Liver (tissue), 9 donors: ENCODE results near the gene INSR. TPM values are rescaled to one million over a fixed set of nuclear protein-coding genes. Genes with fewer than 3 reads are reported as not detected.

Experiments used
- DNase-seq: peaks from one replicate; pipeline ENCODE4 v3.0.0-alpha.2; 2017; ENCODE audit warnings: low spot score
- H3K27ac ChIP-seq, 2 donors: one replicate each; pipeline ENCODE4 v1.7.0; 2013; ENCODE audit warnings: inconsistent platforms in 2 of 2, low read length in 2 of 2, control low read depth in 1 of 2, low read depth in 1 of 2, mild to moderate bottlenecking in 1 of 2
- H3K27me3 ChIP-seq, 4 donors: one replicate each; pipeline versions ENCODE4 v1.6.1 to v1.7.0; 2013; ENCODE audit warnings: low read length in 3 of 4, inconsistent platforms in 1 of 4, mild to moderate bottlenecking in 1 of 4, moderate library complexity in 1 of 4; ENCODE audit not compliant: control insufficient read depth in 4 of 4, insufficient read depth in 4 of 4
- H3K36me3 ChIP-seq, 4 donors: one replicate each; pipeline versions ENCODE4 v1.6.1 to v1.7.0; 2013; ENCODE audit warnings: low read length in 3 of 4, mild to moderate bottlenecking in 3 of 4, low read depth in 1 of 4, moderate library complexity in 1 of 4; ENCODE audit not compliant: control insufficient read depth in 4 of 4, insufficient read depth in 3 of 4
- H3K4me1 ChIP-seq, 4 donors: one replicate each; pipeline versions ENCODE4 v1.6.1 to v1.7.0; 2013; ENCODE audit warnings: low read length in 3 of 4, mild to moderate bottlenecking in 3 of 4, moderate library complexity in 1 of 4; ENCODE audit not compliant: control insufficient read depth in 4 of 4, insufficient read depth in 4 of 4
- H3K4me3 ChIP-seq, 3 donors: one replicate each; pipeline versions ENCODE4 v1.6.1 to v1.7.0; 2013; ENCODE audit warnings: low read length in 3 of 3, control low read depth in 1 of 3, low read depth in 1 of 3, mild to moderate bottlenecking in 1 of 3
- H3K9ac ChIP-seq, 2 donors: one replicate each; pipeline ENCODE4 v1.7.0; 2013; ENCODE audit warnings: low read length in 2 of 2, mild to moderate bottlenecking in 2 of 2, moderate library complexity in 2 of 2, control low read depth in 1 of 2, low read depth in 1 of 2
- H3K9me3 ChIP-seq, 4 donors: one replicate each; pipeline versions ENCODE4 v1.6.1 to v1.7.0; 2013; ENCODE audit warnings: low read length in 3 of 4; ENCODE audit not compliant: control insufficient read depth in 4 of 4
- EGR1 ChIP-seq, 2 donors: IDR thresholded peaks; 2 replicates each; pipeline ENCODE4 v1.6.1; 2016 to 2018; ENCODE audit warnings: antibody characterized with exemption in 2 of 2, low read depth in 2 of 2
- FOXA1 ChIP-seq: IDR thresholded peaks from 2 replicates; pipeline ENCODE4 v1.6.1; 2016; ENCODE audit warnings: antibody characterized with exemption
- FOXA2 ChIP-seq: IDR thresholded peaks from 2 replicates; pipeline ENCODE4 v1.6.1; 2016; ENCODE audit warnings: antibody characterized with exemption
- GABPA ChIP-seq, 2 donors: IDR thresholded peaks in 1 of 2; conservative IDR thresholded peaks in 1 of 2; 2 replicates each; pipeline ENCODE4 v1.6.1; 2016; ENCODE audit warnings: antibody characterized with exemption in 2 of 2, mild to moderate bottlenecking in 1 of 2, moderate library complexity in 1 of 2
- HNF4G ChIP-seq: IDR thresholded peaks from 2 replicates; pipeline ENCODE4 v1.6.1; 2016; ENCODE audit warnings: antibody characterized with exemption
- RAD21 ChIP-seq, 2 donors: IDR thresholded peaks; 2 replicates each; pipeline ENCODE4 v1.6.1; 2016; ENCODE audit warnings: antibody characterized with exemption in 2 of 2, mild to moderate bottlenecking in 2 of 2
- RXRA ChIP-seq, 2 donors: IDR thresholded peaks; 2 replicates each; pipeline ENCODE4 v1.6.1; 2017 to 2018; ENCODE audit warnings: antibody characterized with exemption in 2 of 2, mild to moderate bottlenecking in 1 of 2
- SP1 ChIP-seq: IDR thresholded peaks from 2 replicates; pipeline ENCODE4 v1.6.1; 2018; ENCODE audit warnings: antibody characterized with exemption, mild to moderate bottlenecking
- TAF1 ChIP-seq: conservative IDR thresholded peaks from 2 replicates; pipeline ENCODE4 v1.6.1; 2016; ENCODE audit warnings: antibody characterized with exemption, mild to moderate bottlenecking
- YY1 ChIP-seq: IDR thresholded peaks from 2 replicates; pipeline ENCODE4 v1.6.1; 2016; ENCODE audit warnings: antibody characterized with exemption, mild to moderate bottlenecking
- ZBTB33 ChIP-seq: IDR thresholded peaks from 2 replicates; pipeline ENCODE4 v1.6.1; 2016; ENCODE audit warnings: antibody characterized with exemption
- WGBS: extraction: QIAGEN DNeasy Blood & Tissue Kit; methylation state at CpG from one replicate; pipeline ENCODE4 v1.1.7; 2013; 5-methylcytosine and 5-hydroxymethylcytosine counted together
- polyA plus RNA-seq, 2 donors: library from polyadenylated mRNA; stranded (reverse) in 1 of 2; unstranded in 1 of 2; fragments of 200-250 nt in 1 of 2; fragments of >200 nt in 1 of 2; fragmentation: Nextera tagmentation in 1 of 2; extraction: Ambion mirVana in 1 of 2; gene quantifications; one replicate each; pipeline versions ENCODE4 v1.2.1 to v1.2.3, GENCODE V29; 2013 to 2015
- total RNA-seq, 2 donors: library from RNA; depleted of rRNA; stranded (reverse); fragments of >200 nt; gene quantifications; one replicate each; pipeline ENCODE4 v1.2.3, GENCODE V29; 2014
- TF ChIP-seq, protein P1 (sequence below): fragments of 150-350 bp; IDR thresholded peaks from 2 replicates; pipeline ENCODE4 v1.5.1; 2017; ENCODE audit warnings: improper control_type of control experiment, low read depth, low read length; ENCODE audit not compliant: missing input control
- TF ChIP-seq, protein P2 (sequence below): IDR thresholded peaks from 2 replicates; pipeline ENCODE4 v1.6.1; 2016; ENCODE audit warnings: antibody characterized with exemption
- TF ChIP-seq, protein P3 (sequence below): IDR thresholded peaks from 2 replicates; pipeline ENCODE4 v1.6.1; 2016; ENCODE audit warnings: antibody characterized with exemption
- TF ChIP-seq, protein P4 (sequence below): IDR thresholded peaks from 2 replicates; pipeline ENCODE4 v1.6.1; 2016; ENCODE audit warnings: antibody characterized with exemption, mild to moderate bottlenecking
- donor health status: healthy.
- donor health status: healthy.
- donor health status: healthy.
- donor health status: healthy.
- donor health status: healthy.

INSR gene
- total and polyA plus RNA-seq, 4 donors: 16.5 to 97.5 (median 50.8) TPM

GRCh38 chr19:7117248-7117647 lies 177.0 kb downstream of the INSR start:
- no peaks in the 10 kb centered on the region for H3K4me1 ChIP-seq
- peaks cover 17 to 57% (median 43%) of the 10 kb centered on the region in 4 donors for H3K36me3 ChIP-seq
- TF ChIP-seq EGR1 (IDR thresholded peaks at IDR 0.05; ENCODE audit: low read depth in 2 of 2) (no peak), SP1 (no peak), RAD21 (IDR thresholded peaks at IDR 0.05) (no peak), YY1 (no peak), FOXA2 (no peak), RXRA (IDR thresholded peaks at IDR 0.05) (no peak), GABPA (IDR thresholded peaks at IDR 0.05 in 1 of 2, conservative IDR thresholded peaks at IDR 0.05 in 1 of 2) (no peak), HNF4G (no peak), TAF1 (no peak), ZBTB33 (no peak), FOXA1 (no peak)
- TF ChIP-seq, protein P1, sequence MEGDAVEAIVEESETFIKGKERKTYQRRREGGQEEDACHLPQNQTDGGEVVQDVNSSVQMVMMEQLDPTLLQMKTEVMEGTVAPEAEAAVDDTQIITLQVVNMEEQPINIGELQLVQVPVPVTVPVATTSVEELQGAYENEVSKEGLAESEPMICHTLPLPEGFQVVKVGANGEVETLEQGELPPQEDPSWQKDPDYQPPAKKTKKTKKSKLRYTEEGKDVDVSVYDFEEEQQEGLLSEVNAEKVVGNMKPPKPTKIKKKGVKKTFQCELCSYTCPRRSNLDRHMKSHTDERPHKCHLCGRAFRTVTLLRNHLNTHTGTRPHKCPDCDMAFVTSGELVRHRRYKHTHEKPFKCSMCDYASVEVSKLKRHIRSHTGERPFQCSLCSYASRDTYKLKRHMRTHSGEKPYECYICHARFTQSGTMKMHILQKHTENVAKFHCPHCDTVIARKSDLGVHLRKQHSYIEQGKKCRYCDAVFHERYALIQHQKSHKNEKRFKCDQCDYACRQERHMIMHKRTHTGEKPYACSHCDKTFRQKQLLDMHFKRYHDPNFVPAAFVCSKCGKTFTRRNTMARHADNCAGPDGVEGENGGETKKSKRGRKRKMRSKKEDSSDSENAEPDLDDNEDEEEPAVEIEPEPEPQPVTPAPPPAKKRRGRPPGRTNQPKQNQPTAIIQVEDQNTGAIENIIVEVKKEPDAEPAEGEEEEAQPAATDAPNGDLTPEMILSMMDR: no peak
- TF ChIP-seq, protein P2, sequence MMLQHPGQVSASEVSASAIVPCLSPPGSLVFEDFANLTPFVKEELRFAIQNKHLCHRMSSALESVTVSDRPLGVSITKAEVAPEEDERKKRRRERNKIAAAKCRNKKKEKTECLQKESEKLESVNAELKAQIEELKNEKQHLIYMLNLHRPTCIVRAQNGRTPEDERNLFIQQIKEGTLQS: no peak
- H3K27me3 ChIP-seq: no peaks in the 10 kb centered on the region
- 88% methylated on average over 11 of the region's 11 CpGs for WGBS
- no peak overlapping the region for H3K9ac ChIP-seq
- no peaks in the 10 kb centered on the region for H3K9me3 ChIP-seq
- no peak for DNase-seq
- H3K27ac ChIP-seq: no peak overlapping the region
- H3K4me3 ChIP-seq: no peak overlapping the region

GRCh38 chr19:7115721-7116120 lies 178.5 kb downstream of the INSR start:
- H3K4me3 ChIP-seq: no peak overlapping the region
- peaks cover 12 to 45% (median 36%) of the 10 kb centered on the region in 4 donors for H3K36me3 ChIP-seq
- H3K27me3 ChIP-seq: no peaks in the 10 kb centered on the region
- H3K27ac ChIP-seq: no peak overlapping the region
- WGBS: 95% methylated on average over 6 of the region's 6 CpGs
- H3K4me1 ChIP-seq: no peaks in the 10 kb centered on the region
- DNase-seq: no peak
- H3K9ac ChIP-seq: no peak overlapping the region
- TF ChIP-seq, protein P1: no peak
- TF ChIP-seq EGR1 (IDR thresholded peaks at IDR 0.05; ENCODE audit: low read depth in 2 of 2) (no peak), RXRA (IDR thresholded peaks at IDR 0.05) (no peak), GABPA (IDR thresholded peaks at IDR 0.05 in 1 of 2, conservative IDR thresholded peaks at IDR 0.05 in 1 of 2) (no peak), ZBTB33 (no peak)
- TF ChIP-seq, protein P3, sequence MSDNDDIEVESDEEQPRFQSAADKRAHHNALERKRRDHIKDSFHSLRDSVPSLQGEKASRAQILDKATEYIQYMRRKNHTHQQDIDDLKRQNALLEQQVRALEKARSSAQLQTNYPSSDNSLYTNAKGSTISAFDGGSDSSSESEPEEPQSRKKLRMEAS: no peak
- TF ChIP-seq, protein P4, sequence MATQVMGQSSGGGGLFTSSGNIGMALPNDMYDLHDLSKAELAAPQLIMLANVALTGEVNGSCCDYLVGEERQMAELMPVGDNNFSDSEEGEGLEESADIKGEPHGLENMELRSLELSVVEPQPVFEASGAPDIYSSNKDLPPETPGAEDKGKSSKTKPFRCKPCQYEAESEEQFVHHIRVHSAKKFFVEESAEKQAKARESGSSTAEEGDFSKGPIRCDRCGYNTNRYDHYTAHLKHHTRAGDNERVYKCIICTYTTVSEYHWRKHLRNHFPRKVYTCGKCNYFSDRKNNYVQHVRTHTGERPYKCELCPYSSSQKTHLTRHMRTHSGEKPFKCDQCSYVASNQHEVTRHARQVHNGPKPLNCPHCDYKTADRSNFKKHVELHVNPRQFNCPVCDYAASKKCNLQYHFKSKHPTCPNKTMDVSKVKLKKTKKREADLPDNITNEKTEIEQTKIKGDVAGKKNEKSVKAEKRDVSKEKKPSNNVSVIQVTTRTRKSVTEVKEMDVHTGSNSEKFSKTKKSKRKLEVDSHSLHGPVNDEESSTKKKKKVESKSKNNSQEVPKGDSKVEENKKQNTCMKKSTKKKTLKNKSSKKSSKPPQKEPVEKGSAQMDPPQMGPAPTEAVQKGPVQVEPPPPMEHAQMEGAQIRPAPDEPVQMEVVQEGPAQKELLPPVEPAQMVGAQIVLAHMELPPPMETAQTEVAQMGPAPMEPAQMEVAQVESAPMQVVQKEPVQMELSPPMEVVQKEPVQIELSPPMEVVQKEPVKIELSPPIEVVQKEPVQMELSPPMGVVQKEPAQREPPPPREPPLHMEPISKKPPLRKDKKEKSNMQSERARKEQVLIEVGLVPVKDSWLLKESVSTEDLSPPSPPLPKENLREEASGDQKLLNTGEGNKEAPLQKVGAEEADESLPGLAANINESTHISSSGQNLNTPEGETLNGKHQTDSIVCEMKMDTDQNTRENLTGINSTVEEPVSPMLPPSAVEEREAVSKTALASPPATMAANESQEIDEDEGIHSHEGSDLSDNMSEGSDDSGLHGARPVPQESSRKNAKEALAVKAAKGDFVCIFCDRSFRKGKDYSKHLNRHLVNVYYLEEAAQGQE: no peak
- no peaks in the 10 kb centered on the region for H3K9me3 ChIP-seq
